Endodermal cell (in vitro differentiated cells): ENCODE results near the gene ADISSP. TPM values are rescaled to one million over a fixed set of nuclear protein-coding genes. Genes with fewer than 3 reads are reported as not detected.

Source experiments
- DNase-seq: peaks from one replicate; pipeline ENCODE4 v3.0.0-alpha.2; 2017
- H3K27ac ChIP-seq: 2 replicates; pipeline ENCODE4 v1.5.1; 2013; ENCODE audit warnings: mild to moderate bottlenecking, low read depth, low read length, moderate library complexity
- H3K27me3 ChIP-seq: 2 replicates; pipeline ENCODE4 v1.6.1; 2013; ENCODE audit warnings: mild to moderate bottlenecking, low read length, moderate library complexity; ENCODE audit not compliant: insufficient read depth, control insufficient read depth, poor library complexity, severe bottlenecking
- H3K36me3 ChIP-seq: 2 replicates; pipeline ENCODE4 v1.7.0; 2013; ENCODE audit warnings: mild to moderate bottlenecking, low read length, moderate library complexity; ENCODE audit not compliant: control insufficient read depth, insufficient read depth
- H3K4me1 ChIP-seq: one replicate; pipeline ENCODE4 v1.7.0; 2013; ENCODE audit warnings: low read length; ENCODE audit not compliant: control insufficient read depth, insufficient read depth
- H3K4me3 ChIP-seq: 2 replicates; pipeline ENCODE4 v1.5.1; 2013; ENCODE audit warnings: mild to moderate bottlenecking, low read length, moderate library complexity
- H3K9ac ChIP-seq: 2 replicates; pipeline ENCODE4 v1.6.1; 2013; ENCODE audit warnings: mild to moderate bottlenecking, low read length, moderate library complexity; ENCODE audit not compliant: poor library complexity, severe bottlenecking; ENCODE audit errors: extremely low read depth
- H3K9me3 ChIP-seq: 2 replicates; pipeline ENCODE4 v1.6.1; 2013; ENCODE audit warnings: mild to moderate bottlenecking, low read length, moderate library complexity; ENCODE audit not compliant: control insufficient read depth
- H3K27ac Mint-ChIP-seq: 2 replicates; pipeline ENCODE4 v1.8.0; 2020; ENCODE audit warnings: mixed read lengths
- H3K27me3 Mint-ChIP-seq: 2 replicates; pipeline ENCODE4 v1.8.0; 2021; ENCODE audit warnings: mild to moderate bottlenecking, mixed read lengths; ENCODE audit not compliant: insufficient read depth
- H3K36me3 Mint-ChIP-seq: 2 replicates; pipeline ENCODE4 v1.8.0; 2020; ENCODE audit warnings: low read depth, mixed read lengths
- H3K4me1 Mint-ChIP-seq: 2 replicates; pipeline ENCODE4 v1.8.0; 2020; ENCODE audit warnings: mixed read lengths
- H3K4me3 Mint-ChIP-seq: 2 replicates; pipeline ENCODE4 v1.8.0; 2020; ENCODE audit warnings: mild to moderate bottlenecking, moderate library complexity, mixed read lengths
- H3K9me3 Mint-ChIP-seq: 2 replicates; pipeline ENCODE4 v1.8.0; 2020; ENCODE audit warnings: mild to moderate bottlenecking, mixed read lengths
- CTCF ChIP-seq: fragments of 200-600 bp; sonication (generic); conservative IDR thresholded peaks from 2 replicates; pipeline ENCODE4 v1.5.0; 2021; ENCODE audit warnings: antibody characterized with exemption, mild to moderate bottlenecking
- WGBS, 2 experiments: methylation state at CpG; one replicate each; pipeline versions ENCODE4 v1.1.5 to v1.1.7; 2013; ENCODE audit warnings: missing lambda C conversion rate in 2 of 2, mixed read lengths in 1 of 2; ENCODE audit not compliant: insufficient coverage in 1 of 2, insufficient read length in 1 of 2; 5-methylcytosine and 5-hydroxymethylcytosine counted together
- total RNA-seq, 2 donors: library from RNA; stranded (reverse); fragmentation: NEBNext Ultra II Directional in 1 of 2; extraction: Animal tissue kit (Norgen Biotek cat#: 25700) in 1 of 2; gene quantifications; 2 replicates in 1 of 2; 3 replicates in 1 of 2; pipeline ENCODE4 v1.2.1, GENCODE V29; 2021

The ADISSP gene
- total RNA-seq, 2 donors from 2014 or later, result 38.8 to 43.3 TPM

GRCh38 chr20:3785240-3786125 lies 17.9 kb upstream of the ADISSP start:
- Histone ChIP-seq H3K36me3 (peaks cover 11% of the 10 kb centered on the region), H3K27ac (no peak overlapping the region), H3K27me3 (peaks cover 15% of the 10 kb centered on the region), H3K9me3 (no peaks in the 10 kb centered on the region), H3K4me3 (peak overlapping the region; percentile 78), H3K4me1 (no peaks in the 10 kb centered on the region), H3K9ac (peak overlapping the region; percentile 34)
- no peak overlapping the region for H3K27ac Mint-ChIP-seq
- H3K4me3 Mint-ChIP-seq, result peak overlapping the region; percentile 73
- no peaks in the 10 kb centered on the region for H3K9me3 Mint-ChIP-seq
- peak; percentile 71 for DNase-seq
- peaks cover 2% of the 10 kb centered on the region for H3K4me1 Mint-ChIP-seq
- 74 to 88% methylated on average over 53 to 79 of the region's 79 CpGs for WGBS, 2 experiments
- H3K27me3 Mint-ChIP-seq, result peaks cover 32% of the 10 kb centered on the region
- TF ChIP-seq CTCF, result no peak
- peaks cover 5% of the 10 kb centered on the region for H3K36me3 Mint-ChIP-seq

- no peak for TF ChIP-seq CTCF
- peak overlapping the region; percentile 18 for H3K4me3 Mint-ChIP-seq
- Histone ChIP-seq H3K9ac (no peak overlapping the region), H3K4me1 (no peaks in the 10 kb centered on the region), H3K36me3 (peaks cover 11% of the 10 kb centered on the region), H3K27ac (no peak overlapping the region), H3K27me3 (peaks cover 21% of the 10 kb centered on the region), H3K9me3 (no peaks in the 10 kb centered on the region), H3K4me3 (peak overlapping the region; percentile 78)
- WGBS, 2 experiments, result 95 to 96% methylated on average over 5 to 6 of the region's 6 CpGs
- H3K9me3 Mint-ChIP-seq, result no peaks in the 10 kb centered on the region
- H3K36me3 Mint-ChIP-seq, result peaks cover 5% of the 10 kb centered on the region
- peaks cover 38% of the 10 kb centered on the region for H3K27me3 Mint-ChIP-seq
- peaks cover 2% of the 10 kb centered on the region for H3K4me1 Mint-ChIP-seq
- no peak for DNase-seq
- H3K27ac Mint-ChIP-seq, result no peak overlapping the region
Measured at GRCh38 chr20:3784863-3785239, 17.3 kb upstream of the ADISSP start.

GRCh38 chr20:3784216-3784853 lies 16.8 kb upstream of the ADISSP start:
- TF ChIP-seq CTCF, result no peak
- Histone ChIP-seq H3K27ac (no peak overlapping the region), H3K9me3 (no peaks in the 10 kb centered on the region), H3K4me1 (no peaks in the 10 kb centered on the region), H3K27me3 (peaks cover 26% of the 10 kb centered on the region), H3K9ac (no peak overlapping the region), H3K36me3 (peaks cover 11% of the 10 kb centered on the region), H3K4me3 (peak overlapping the region; percentile 78)
- H3K4me1 Mint-ChIP-seq, result peaks cover 2% of the 10 kb centered on the region
- H3K36me3 Mint-ChIP-seq, result peaks cover 5% of the 10 kb centered on the region
- no peak overlapping the region for H3K27ac Mint-ChIP-seq
- H3K27me3 Mint-ChIP-seq, result peaks cover 43% of the 10 kb centered on the region
- peak overlapping the region; percentile 18 for H3K4me3 Mint-ChIP-seq
- WGBS, 2 experiments, result 91 to 94% methylated on average over 15 to 17 of the region's 17 CpGs
- no peaks in the 10 kb centered on the region for H3K9me3 Mint-ChIP-seq
- DNase-seq, result no peak
